ENCODE results near the gene CCDC27.

DNA sequence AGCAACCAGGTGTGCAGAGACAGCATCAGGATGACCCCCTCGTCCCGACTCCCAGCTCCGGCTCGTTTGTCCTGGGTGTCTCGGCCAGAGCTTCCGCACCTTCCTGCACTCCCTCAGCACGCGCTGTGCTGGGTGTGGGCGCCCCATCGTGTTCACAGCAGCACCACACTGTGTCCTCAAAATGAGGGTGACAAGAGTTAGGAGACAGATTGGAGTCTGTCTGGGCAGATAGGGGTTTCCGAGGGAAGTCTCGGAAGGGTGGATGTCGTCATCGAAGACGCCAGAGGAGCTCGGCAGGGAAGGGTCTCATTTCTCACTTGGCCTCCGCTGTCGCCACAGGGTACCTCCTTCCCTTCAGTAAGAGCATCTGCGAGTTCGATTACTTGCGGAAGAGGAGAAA, 4.1 kb downstream of the CCDC27 start:
- TF ChIP-seq, protein P1, sequence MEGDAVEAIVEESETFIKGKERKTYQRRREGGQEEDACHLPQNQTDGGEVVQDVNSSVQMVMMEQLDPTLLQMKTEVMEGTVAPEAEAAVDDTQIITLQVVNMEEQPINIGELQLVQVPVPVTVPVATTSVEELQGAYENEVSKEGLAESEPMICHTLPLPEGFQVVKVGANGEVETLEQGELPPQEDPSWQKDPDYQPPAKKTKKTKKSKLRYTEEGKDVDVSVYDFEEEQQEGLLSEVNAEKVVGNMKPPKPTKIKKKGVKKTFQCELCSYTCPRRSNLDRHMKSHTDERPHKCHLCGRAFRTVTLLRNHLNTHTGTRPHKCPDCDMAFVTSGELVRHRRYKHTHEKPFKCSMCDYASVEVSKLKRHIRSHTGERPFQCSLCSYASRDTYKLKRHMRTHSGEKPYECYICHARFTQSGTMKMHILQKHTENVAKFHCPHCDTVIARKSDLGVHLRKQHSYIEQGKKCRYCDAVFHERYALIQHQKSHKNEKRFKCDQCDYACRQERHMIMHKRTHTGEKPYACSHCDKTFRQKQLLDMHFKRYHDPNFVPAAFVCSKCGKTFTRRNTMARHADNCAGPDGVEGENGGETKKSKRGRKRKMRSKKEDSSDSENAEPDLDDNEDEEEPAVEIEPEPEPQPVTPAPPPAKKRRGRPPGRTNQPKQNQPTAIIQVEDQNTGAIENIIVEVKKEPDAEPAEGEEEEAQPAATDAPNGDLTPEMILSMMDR (IDR thresholded peaks at IDR 0.05): no peak
- no peak for TF ChIP-seq POLR2A (IDR thresholded peaks at IDR 0.05)
